GM23248 (cell line): ENCODE results near the gene MSMP. TPM values are rescaled to one million over a fixed set of nuclear protein-coding genes. Genes with fewer than 3 reads are reported as not detected.
A peak's percentile ranks its signal among the peaks of the same experiment; 100 is the strongest.

ENCODE experiments used
- DNase-seq: peaks from one replicate; pipeline ENCODE4 v3.0.0-alpha.2; 2015
- H2AFZ ChIP-seq: fragments of 200-600 bp; sonication (generic); 2 replicates; pipeline ENCODE4 v1.6.1; 2016; ENCODE audit warnings: antibody characterized with exemption
- H3F3A ChIP-seq: fragments of 200-600 bp; sonication (generic); 2 replicates; pipeline ENCODE4 v1.6.1; 2016; ENCODE audit warnings: mild to moderate bottlenecking, antibody characterized with exemption, mixed run types; ENCODE audit not compliant: insufficient read depth
- H3K27ac ChIP-seq: fragments of 200-600 bp; sonication (generic); 2 replicates; pipeline ENCODE4 v1.5.1; 2016; ENCODE audit warnings: mild to moderate bottlenecking
- H3K27me3 ChIP-seq: fragments of 200-600 bp; sonication (generic); replicated peaks from 2 replicates; pipeline ENCODE4 v1.6.1; 2016; ENCODE audit warnings: mild to moderate bottlenecking; ENCODE audit not compliant: insufficient read depth
- H3K36me3 ChIP-seq: fragments of 200-600 bp; sonication (generic); 2 replicates; pipeline ENCODE4 v1.6.1; 2016; ENCODE audit warnings: low read depth, mild to moderate bottlenecking
- H3K4me1 ChIP-seq: fragments of 200-600 bp; sonication (generic); 2 replicates; pipeline ENCODE4 v1.6.1; 2016; ENCODE audit warnings: mild to moderate bottlenecking; ENCODE audit not compliant: insufficient read depth
- H3K4me2 ChIP-seq: fragments of 200-600 bp; sonication (generic); one replicate; pipeline ENCODE4 v1.6.1; 2016; ENCODE audit warnings: mild to moderate bottlenecking; ENCODE audit not compliant: unreplicated experiment
- H3K4me3 ChIP-seq: fragments of 200-600 bp; sonication (generic); 2 replicates; pipeline ENCODE4 v1.5.1; 2016; ENCODE audit warnings: mild to moderate bottlenecking
- H3K79me2 ChIP-seq: fragments of 200-600 bp; sonication (generic); 2 replicates; pipeline ENCODE4 v1.6.1; 2016; ENCODE audit warnings: mild to moderate bottlenecking; ENCODE audit not compliant: insufficient read depth
- H3K9ac ChIP-seq: fragments of 200-600 bp; sonication (generic); 2 replicates; pipeline ENCODE4 v1.6.1; 2016; ENCODE audit warnings: mild to moderate bottlenecking
- H3K9me2 ChIP-seq: fragments of 200-600 bp; sonication (generic); 2 replicates; pipeline ENCODE4 v1.6.1; 2016; ENCODE audit warnings: mixed run types, mild to moderate bottlenecking, moderate library complexity; ENCODE audit not compliant: insufficient read depth
- H3K9me3 ChIP-seq: fragments of 200-600 bp; sonication (generic); one replicate; pipeline ENCODE4 v1.6.1; 2017; ENCODE audit warnings: low read depth
- H4K20me1 ChIP-seq: fragments of 200-600 bp; sonication (generic); 2 replicates; pipeline ENCODE4 v1.6.0; 2016; ENCODE audit not compliant: insufficient read depth
- EZH2 ChIP-seq: fragments of 200-600 bp; sonication (generic); IDR thresholded peaks from 2 replicates; pipeline ENCODE4 v1.6.1; 2018; ENCODE audit warnings: antibody characterized with exemption, mild to moderate bottlenecking; ENCODE audit not compliant: insufficient read depth, poor library complexity, severe bottlenecking
- EZH2phosphoT487 ChIP-seq: fragments of 200-600 bp; sonication (generic); IDR thresholded peaks from 2 replicates; pipeline ENCODE4 v1.6.1; 2018; ENCODE audit warnings: antibody characterized with exemption, moderate library complexity, mild to moderate bottlenecking, low read depth; ENCODE audit not compliant: insufficient read depth
- WGBS, 2 experiments: methylation state at CpG; one replicate each; pipeline ENCODE4 v1.1.6; 2015 to 2017; ENCODE audit warnings: low lambda C conversion rate in 2 of 2, low coverage in 1 of 2; ENCODE audit errors: missing lambda C conversion rate in 2 of 2; 5-methylcytosine and 5-hydroxymethylcytosine counted together
- in situ Hi-C: fragments of 300-500 bp; cut with MboI; formaldehyde crosslinking; loops from 2 replicates; pipeline ENCODE4 v1.15.0; 2020
- polyA plus RNA-seq: library from polyadenylated mRNA; unstranded; fragments of >200 nt; fragmentation: Nextera tagmentation; extraction: Ambion mirVana; gene quantifications from 2 replicates; pipeline ENCODE4 v1.2.1, GENCODE V29; 2016
- total RNA-seq: library from RNA; depleted of rRNA; stranded (reverse); fragments of >200 nt; shearing (Covaris generic); gene quantifications from 2 replicates; pipeline ENCODE4 v1.2.3, GENCODE V29; 2014

The MSMP gene
- total and polyA plus RNA-seq, 2 experiments from 2014 or later: not detected

DNA sequence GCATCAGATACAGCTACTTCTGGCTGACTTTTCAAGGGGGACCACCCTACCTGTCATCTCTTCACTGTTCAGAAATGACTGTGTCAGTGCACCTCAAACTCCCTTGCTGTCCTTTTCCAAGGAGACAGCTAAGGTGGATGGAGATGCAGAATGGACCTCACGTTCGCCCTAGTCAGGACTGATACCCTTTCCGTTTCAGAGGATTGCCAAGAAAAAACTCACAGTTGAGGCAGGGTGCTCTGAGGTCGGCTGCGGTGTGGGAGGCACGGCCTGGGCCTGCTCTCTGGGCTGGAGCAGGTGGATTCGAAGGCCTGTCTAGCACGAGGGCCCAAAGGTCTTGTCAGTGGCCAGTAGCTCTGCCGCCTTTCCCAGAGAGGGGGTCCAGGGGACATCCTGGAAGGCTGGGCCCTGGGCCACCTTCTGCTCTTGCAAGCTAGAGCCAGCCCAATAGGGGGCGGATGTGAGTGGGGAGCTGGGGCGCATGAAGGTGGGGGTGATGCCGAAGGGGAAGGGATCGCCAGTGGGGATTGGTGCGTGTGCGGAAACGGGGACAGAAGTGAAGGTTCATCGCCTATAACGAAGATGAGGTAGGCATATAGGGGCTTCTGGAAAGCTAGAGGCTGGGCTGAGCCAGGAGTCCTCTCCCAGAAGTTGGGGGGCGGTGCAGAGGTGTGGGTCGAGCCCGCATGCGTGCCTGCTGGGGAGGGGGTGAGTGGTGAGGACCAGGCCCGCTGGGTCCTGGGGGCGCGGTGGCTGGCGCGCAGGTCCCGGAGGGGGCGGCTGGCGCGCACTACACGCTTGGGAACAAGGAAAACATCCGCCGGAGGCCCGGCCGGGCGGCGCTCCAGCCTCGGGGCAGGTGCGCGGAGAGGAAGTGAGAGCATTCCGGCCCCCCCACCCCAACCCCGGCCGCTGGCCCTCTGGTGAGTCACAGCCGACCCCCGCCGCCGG lies 2.5 kb upstream of the MSMP start:
- 22 to 50% methylated on average over 16 to 48 of the region's 48 CpGs for WGBS, 2 experiments
- H3K4me3 ChIP-seq: peak overlapping the region; percentile 59
- H3K27ac ChIP-seq: no peak overlapping the region
- in situ Hi-C loops: no loop called here
- no peak overlapping the region for H2AFZ ChIP-seq
- DNase-seq: peak; percentile 38
- peak overlapping the region; percentile 67 for H3K4me2 ChIP-seq
- H3K9me3 ChIP-seq: no peaks in the 10 kb centered on the region
- H3K79me2 ChIP-seq: no peaks in the 10 kb centered on the region
- TF ChIP-seq EZH2 (no peak), EZH2phosphoT487 (no peak)
- H3K9ac ChIP-seq: no peak overlapping the region; the same call in 1 of the 2 replicates
- no peaks in the 10 kb centered on the region for H3K9me2 ChIP-seq
- peaks cover 8% of the 10 kb centered on the region for H3K4me1 ChIP-seq
- no peaks in the 10 kb centered on the region for H3K27me3 ChIP-seq
- H3K36me3 ChIP-seq: peaks cover 10% of the 10 kb centered on the region
- H4K20me1 ChIP-seq: no peaks in the 10 kb centered on the region
- H3F3A ChIP-seq: 0 out of 2 replicates have a peak, but pooled peaks cover 13% of the 10 kb centered on the region

DNA sequence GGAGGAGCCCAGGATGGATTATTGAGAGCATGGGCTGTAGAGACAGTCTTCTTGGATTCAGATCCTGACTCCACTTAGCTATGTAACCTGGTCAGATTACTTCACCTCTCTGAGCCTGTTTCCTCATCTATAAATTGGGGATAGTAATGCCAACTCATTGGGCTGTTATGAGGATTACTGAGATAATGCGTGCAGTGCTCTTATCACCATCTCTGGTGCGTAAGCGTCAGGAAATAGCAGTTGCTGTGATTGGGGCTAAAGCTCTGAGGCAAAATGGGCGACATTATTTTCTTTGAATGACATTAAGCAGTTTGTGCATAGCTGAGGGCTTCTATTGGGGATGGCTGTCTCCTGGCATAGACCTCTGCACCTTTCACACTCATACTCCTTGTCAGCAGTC lies 995 bp upstream of the MSMP start:
- H3K79me2 ChIP-seq: peaks cover 2% of the 10 kb centered on the region; the same call in 1 of the 2 replicates
- no peak overlapping the region for H3K9ac ChIP-seq
- H3K36me3 ChIP-seq: peaks cover 10% of the 10 kb centered on the region
- H3K9me3 ChIP-seq: no peaks in the 10 kb centered on the region
- no peak overlapping the region for H3K4me2 ChIP-seq
- TF ChIP-seq EZH2: no peak
- no peak for TF ChIP-seq EZH2phosphoT487
- no peaks in the 10 kb centered on the region for H4K20me1 ChIP-seq
- no peak overlapping the region for H2AFZ ChIP-seq
- no peaks in the 10 kb centered on the region for H3K9me2 ChIP-seq
- in situ Hi-C loops: no loop called here
- 97 to 100% methylated on average over 4 of the region's 4 CpGs for WGBS, 2 experiments
- 0 out of 2 replicates have a peak, but pooled peaks cover 13% of the 10 kb centered on the region for H3F3A ChIP-seq
- no peak overlapping the region for H3K27ac ChIP-seq
- peaks cover 8% of the 10 kb centered on the region for H3K4me1 ChIP-seq
- H3K27me3 ChIP-seq: no peaks in the 10 kb centered on the region
- H3K4me3 ChIP-seq: no peak overlapping the region
- no peak for DNase-seq

DNA sequence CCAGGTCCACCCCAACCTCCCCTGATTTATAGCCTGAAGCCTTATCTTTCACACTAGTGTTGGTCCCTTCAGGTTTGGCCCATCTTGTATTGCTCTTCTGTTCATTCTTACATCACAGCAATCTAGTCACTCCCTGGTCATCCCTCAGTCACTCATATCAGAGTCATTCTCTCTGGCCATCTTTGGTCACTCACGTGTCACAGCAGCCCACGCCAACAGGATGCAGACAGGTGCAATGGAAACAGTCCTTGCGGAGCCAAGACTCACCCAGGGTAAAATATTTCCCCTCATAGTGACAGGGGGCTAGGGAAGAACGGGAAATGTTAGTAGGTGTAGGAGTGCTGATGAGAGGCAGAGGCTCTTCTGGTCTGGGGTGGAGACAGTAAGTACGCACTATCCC lies 610 bp downstream of the MSMP start:
- in situ Hi-C loops: no loop called here
- Histone ChIP-seq H3K36me3 (peaks cover 10% of the 10 kb centered on the region), H3K4me1 (peaks cover 8% of the 10 kb centered on the region), H3K9ac (no peak overlapping the region), H3K79me2 (peaks cover 15% of the 10 kb centered on the region), H3K9me2 (no peaks in the 10 kb centered on the region), H3K9me3 (no peaks in the 10 kb centered on the region), H2AFZ (no peak overlapping the region), H3K4me2 (no peak overlapping the region), H3K27ac (no peak overlapping the region), H4K20me1 (no peaks in the 10 kb centered on the region), H3K4me3 (no peak overlapping the region), H3K27me3 (no peaks in the 10 kb centered on the region), H3F3A (0 out of 2 replicates have a peak, but pooled peaks cover 7% of the 10 kb centered on the region)
- no peak for DNase-seq
- no peak for TF ChIP-seq EZH2
- TF ChIP-seq EZH2phosphoT487: no peak
- WGBS, 2 experiments: 87 to 89% methylated on average over 5 of the region's 5 CpGs

- Histone ChIP-seq H2AFZ (peak overlapping the region; percentile 80; the same call in 1 of the 2 replicates), H3K79me2 (peaks cover 47% of the 10 kb centered on the region), H3K27me3 (no peaks in the 10 kb centered on the region), H3K4me2 (peak overlapping the region; percentile 94), H3F3A (no peaks in the 10 kb centered on the region), H3K4me1 (peaks cover 26% of the 10 kb centered on the region), H4K20me1 (peaks cover 13% of the 10 kb centered on the region; the same call in 1 of the 2 replicates), H3K9ac (peak overlapping the region; percentile 85), H3K27ac (peak overlapping the region; percentile 39; the same call in 1 of the 2 replicates), H3K36me3 (peaks cover 10% of the 10 kb centered on the region), H3K9me2 (no peaks in the 10 kb centered on the region), H3K9me3 (no peaks in the 10 kb centered on the region), H3K4me3 (peak overlapping the region; percentile 90)
- DNase-seq: no peak
- TF ChIP-seq EZH2phosphoT487 (no peak), EZH2 (no peak)
- WGBS, 2 experiments: 47 to 50% methylated on average over 4 of the region's 4 CpGs
- in situ Hi-C loops: no loop called here
Measured at GRCh38 chr9:35750256-35750531, 3.9 kb downstream of the MSMP start.
